ENCODE data around the gene IFNL3.

- TF ChIP-seq CTCF (IDR thresholded peaks at IDR 0.05): no peak
- TF ChIP-seq POLR2A (IDR thresholded peaks at IDR 0.05): no peak
Observed at GRCh38 chr19:39193803-39194202, 51.0 kb downstream of the IFNL3 start.

All from lower leg skin (tissue), 3 donors.